T follicular helper cell (primary cell): Measurements from ENCODE around the gene SLC7A9.

ENCODE experiments used
- DNase-seq: peaks from one replicate; pipeline ENCODE4 v3.0.0-alpha.2; 2020; ENCODE audit warnings: low read depth
- total RNA-seq, 2 experiments: gene quantifications; one replicate each; lab custom pipeline; 2026; lab: John Stamatoyannopoulos, UW

SLC7A9 gene
- total RNA-seq, result 0.17 to 0.72 reads per million in 2 experiments

- DNase-seq, result no peak
Measured at GRCh38 chr19:32869369-32869965, at the start of gene SLC7A9. SLC7A9 (minus strand) TSS chr19:32869767; CDS start chr19:32868534, 1,233 bp downstream.

- no peak for DNase-seq
Measured at GRCh38 chr19:32919365-32919764, 49.8 kb upstream of the SLC7A9 start.

DNA sequence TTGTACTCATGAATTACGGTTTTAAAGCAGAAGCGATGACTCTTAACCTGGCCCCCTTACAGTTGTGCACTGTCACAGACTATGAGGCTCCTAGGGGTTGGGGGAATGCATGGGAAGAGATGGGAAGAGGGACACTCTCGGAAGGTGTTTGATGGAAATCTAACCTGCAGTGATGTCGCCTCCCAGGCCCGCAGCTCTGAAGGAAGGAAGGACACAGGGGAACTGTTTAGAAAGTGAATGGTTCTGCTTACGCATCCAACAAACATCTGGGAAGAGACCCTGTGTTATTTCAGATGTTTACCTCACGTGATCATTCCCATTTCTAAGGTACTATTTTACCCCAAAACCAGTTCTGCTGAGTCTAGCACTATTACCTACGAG lies 48.0 kb upstream of the SLC7A9 start:
- no peak for DNase-seq

DNA sequence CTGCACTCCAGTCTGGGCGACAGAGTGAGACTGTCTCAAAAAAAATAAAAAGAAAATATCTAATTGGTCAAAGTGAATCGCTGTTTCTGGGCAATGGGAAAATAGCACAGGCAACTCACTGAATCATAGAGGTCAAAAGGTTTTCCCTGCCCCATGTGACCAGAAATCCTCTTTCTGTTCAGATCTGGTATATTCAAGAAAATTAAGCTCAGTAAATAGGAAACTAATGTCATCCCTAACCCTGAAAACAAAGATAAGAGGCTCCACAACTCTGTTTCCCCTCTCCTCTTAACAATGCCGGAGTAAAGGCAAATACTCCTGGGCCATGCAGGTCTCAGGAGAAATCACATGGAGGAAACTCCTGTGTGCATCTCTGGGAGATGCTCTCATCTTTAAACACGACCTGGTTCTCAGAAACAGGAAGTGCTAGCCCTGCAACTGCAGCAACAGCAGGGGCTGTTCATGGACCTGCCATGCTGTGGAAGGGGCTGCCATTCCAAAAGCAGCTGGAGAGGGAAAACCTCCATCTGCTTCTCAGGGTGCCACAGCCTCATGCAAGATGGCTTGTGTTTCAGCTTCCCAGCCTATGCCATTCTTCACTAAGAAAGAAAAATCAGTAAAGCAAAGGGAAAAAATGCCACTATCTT lies 47.5 kb upstream of the SLC7A9 start:
- DNase-seq, result no peak

DNA sequence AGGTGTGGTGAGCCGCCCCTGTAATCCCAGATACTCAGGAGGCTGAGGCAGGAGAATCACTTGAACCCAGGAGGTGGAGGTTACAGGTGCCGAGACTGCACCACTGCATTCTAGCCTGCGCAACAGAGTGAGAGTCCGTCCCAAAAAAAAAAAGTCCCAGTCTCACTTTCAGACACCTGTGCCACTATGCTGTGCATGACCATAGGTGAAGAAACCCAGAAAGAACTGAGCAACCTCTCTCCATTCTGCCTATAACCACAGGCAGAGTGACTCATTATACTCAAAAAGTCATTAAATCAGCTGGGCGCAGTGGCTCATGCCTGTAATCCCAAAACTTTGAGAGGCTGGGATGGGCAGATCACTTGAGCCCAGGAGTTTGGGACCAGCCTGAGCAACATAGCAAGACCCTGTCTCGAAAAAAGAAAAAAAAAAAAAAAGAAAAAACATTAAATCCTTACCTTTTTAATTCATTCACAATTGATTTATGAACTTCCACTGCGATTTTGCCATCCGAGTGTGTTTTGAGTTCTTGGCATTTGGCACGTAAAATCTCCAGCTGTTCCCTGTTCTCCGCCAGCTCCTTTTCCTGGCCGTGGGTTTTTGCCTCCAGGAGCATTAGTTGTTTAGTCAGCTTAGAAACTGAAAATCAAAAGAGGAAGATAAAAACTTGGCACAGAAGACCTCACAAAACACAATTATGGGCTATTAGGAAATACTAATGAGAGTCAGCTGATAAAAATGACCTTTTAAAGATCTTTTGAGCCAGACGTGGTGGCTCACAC lies 45.5 kb upstream of the SLC7A9 start:
- DNase-seq, result no peak

- no peak for DNase-seq
Measured at GRCh38 chr19:32911467-32911866, 41.9 kb upstream of the SLC7A9 start.

- DNase-seq, result no peak
Measured at GRCh38 chr19:32910874-32911273, 41.3 kb upstream of the SLC7A9 start.

- DNase-seq, result no peak
Measured at GRCh38 chr19:32910094-32910493, 40.5 kb upstream of the SLC7A9 start.

GRCh38 chr19:32909257-32909656 lies 39.7 kb upstream of the SLC7A9 start:
- no peak for DNase-seq

- no peak for DNase-seq
Measured at GRCh38 chr19:32908641-32909190, 39.1 kb upstream of the SLC7A9 start.

- no peak for DNase-seq
Measured at GRCh38 chr19:32902448-32902847, 32.9 kb upstream of the SLC7A9 start.

- no peak for DNase-seq
Measured at GRCh38 chr19:32901504-32902161, 32.1 kb upstream of the SLC7A9 start.

DNA sequence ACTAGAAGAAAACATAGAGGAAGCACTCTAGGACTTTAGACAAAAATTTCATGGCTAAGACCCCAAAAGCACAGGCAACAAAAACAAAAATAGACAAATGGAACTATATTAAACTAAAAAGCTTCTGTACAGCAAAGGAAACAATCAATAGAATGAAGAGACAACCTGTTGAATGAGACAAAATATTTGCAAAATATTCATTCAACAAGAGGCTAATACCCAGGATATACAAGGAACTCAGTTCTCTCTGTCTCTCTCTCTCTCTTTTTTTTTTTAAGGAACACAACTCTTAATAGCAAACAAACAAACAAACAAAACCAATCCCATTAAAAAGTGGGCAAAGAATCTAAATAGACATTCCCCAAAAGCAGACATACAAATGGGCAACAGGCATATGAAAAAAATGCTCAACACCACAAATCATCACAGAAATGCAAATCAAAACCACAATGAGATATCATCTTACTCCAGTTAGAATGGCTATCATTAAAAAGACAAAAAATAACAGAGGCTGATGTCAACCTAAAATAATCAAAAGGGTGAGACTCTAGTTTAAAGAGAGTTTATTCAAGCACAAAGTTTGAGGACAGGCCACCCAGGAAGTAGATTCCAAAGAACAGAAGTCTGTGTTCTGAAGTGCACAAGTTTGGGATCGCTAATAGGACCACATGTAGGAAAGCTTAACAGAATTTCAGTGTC lies 27.1 kb upstream of the SLC7A9 start:
- no peak for DNase-seq

GRCh38 chr19:32895384-32895783 lies 25.8 kb upstream of the SLC7A9 start:
- no peak for DNase-seq

DNA sequence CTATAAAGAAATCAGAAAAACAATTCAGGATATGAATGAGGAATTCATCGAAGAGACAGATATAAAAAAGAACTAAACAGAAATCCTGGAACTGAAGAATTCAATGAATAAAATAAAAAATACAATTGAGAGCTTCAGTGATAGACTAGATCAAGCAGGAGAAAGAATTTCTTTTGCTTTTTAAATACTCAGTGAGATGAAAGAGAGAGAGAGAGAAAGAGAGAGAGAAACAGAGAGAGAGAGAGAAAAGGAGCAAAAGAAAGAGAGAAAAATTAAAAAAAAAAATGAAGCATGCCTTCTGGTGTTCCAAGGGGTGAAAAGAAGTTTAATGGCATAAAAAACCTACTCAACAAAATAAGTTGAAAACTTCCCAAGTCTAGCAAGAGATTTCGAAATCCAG lies 22.0 kb upstream of the SLC7A9 start:
- no peak for DNase-seq

DNA sequence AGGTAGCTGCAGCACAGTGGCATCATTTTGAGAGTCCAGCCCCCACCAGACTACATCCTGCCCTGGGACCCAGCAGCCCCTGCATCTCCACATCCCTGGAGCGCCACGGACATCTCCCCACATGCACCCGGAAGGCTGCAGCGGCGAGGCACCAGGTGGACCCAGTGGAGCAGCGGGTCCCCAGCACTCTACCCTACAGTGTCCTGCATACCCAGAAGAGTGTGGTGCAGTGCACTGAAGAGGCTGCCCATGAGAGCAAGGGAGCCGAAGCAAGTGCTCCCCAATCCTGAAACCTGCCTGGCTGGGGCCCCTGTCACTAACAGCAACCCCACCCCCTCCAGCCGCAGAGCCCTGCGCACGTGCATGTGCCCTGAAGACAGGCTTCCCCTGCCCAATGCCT lies 21.3 kb upstream of the SLC7A9 start:
- DNase-seq, result no peak

DNA sequence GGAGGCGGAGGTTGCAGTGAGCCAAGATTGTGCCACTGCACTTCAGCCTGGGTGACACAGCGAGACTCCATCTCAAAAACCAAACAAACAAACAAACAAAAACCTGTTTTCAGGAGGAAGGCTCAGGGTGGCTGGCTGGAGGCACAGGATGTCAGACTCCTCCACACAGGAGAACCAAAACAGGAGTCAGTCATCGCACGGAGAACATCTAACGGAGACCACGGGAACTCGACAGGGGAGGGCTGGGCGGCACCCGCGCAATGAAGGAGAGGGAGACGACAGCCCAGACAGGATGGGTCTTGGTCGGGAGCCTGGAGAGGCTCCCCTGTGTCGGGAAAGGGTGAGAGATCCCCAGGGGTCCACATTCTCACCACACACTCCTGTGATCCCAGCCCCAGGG lies 20.8 kb upstream of the SLC7A9 start:
- DNase-seq, result no peak

DNA sequence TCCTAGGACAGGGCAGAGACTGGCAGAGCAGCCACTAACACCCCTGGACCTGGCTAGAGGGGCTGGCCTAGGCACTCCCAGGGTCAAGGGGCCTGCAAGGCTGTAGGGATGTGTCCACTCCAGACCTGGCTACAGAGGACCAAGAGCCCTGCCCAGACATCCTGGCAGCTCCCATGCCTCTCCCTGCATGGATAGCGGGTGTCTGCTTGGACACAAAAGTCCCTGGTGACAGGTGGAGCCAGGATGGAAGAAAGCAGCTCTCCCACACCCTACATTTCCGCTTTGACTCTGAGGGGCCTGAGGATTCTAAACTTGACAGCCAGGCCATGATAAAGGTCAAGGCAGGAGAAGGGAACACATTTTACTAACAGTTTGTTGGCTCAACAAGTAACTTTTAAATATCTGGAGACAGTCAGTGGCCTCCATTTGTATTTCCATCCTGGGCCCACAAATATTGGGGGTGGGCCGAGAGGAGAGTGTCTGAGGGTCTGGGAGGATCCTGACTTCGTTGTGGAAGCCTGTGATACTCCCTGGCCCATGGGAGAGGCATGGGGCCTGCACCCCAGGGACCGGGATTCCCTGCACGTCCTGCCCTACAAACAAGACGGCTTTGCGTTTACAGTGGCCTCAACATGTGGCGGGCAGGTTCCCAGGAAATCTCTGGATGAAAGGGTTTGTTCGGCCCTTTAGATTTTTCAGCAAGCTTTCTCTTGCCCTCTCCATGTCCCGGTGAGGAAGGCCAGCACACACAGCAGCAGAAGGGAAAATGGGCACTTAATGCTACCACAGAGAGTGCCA lies 19.8 kb upstream of the SLC7A9 start:
- DNase-seq, result no peak

DNA sequence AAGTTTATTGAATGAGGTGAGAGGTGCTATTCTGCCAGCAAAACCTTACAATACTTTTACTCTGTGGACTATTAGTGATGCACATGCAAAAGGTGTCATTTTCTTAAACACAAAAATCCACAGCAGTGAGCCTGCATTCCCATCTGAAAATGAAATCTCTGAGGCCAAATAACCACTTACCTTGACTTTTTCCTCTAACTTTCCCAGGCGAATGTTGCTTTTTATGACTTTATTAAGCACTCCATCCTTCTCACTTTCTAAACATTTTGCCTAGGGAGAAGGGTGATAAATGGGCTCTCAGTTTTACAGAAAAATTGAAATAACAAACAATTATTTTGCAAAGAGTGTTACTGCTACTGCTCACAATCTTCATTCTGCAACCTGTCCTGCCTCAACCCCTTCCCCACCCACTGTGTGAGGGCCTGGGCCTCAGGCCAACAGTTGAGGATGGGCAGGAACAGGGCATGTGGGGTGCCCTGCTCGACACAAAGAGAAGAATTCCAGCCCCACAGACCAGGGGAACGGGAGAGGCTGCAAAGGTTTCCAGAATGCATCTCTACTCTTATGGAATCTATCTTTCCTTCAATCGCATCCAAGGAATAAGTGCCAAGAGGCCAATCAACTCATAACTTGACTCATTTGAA lies 18.1 kb upstream of the SLC7A9 start:
- DNase-seq, result no peak

- no peak for DNase-seq
Measured at GRCh38 chr19:32886241-32886640, 16.7 kb upstream of the SLC7A9 start.
